ENCODE results near the gene TIMM10B.

DNA sequence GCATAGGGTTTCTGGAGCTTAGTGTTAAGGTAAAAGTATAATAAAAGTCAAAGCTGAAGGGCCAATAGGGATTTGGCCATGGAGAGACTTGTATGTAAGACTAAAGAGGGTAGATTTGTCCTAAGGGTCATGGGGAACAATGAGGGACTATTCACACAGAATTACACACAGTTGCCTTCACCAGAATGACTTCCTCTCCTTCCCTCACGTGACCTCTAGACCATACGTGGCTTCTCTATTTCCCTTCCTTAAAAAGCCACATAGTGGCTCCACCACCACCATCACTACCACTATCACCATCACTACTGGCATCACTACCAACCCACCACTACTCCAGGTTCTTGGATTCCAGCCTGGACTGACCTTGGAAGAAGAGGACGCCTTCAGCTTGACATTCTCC, 43.3 kb upstream of the TIMM10B start:
- TF ChIP-seq CTCF (IDR thresholded peaks at IDR 0.05 in 8 of 11, conservative IDR thresholded peaks at IDR 0.05 in 3 of 11) (no peak), POLR2A (IDR thresholded peaks at IDR 0.05) (no peak)

Measured in spleen (tissue), 7 donors.